ENCODE results near the gene FAM168B. TPM values are rescaled to one million over a fixed set of nuclear protein-coding genes. Genes with fewer than 3 reads are reported as not detected.

Gene FAM168B
- total RNA-seq, 4 donors from 2014 or later, result 70.4 to 130 (median 99.0) TPM

- DNase-seq (ENCODE audit: low spot score in 2 of 2), result peak in 1 of 2 donors; percentile 47
- Histone ChIP-seq H3K4me3 (no peak overlapping the region), H3K36me3 (peaks cover 27% of the 10 kb centered on the region), H3K4me1 (peaks cover 27% of the 10 kb centered on the region), H3K9me3 (no peaks in the 10 kb centered on the region), H3K27ac (no peak overlapping the region), H3K27me3 (peaks cover 10% of the 10 kb centered on the region)
- WGBS, result 58% methylated on average over 3 of the region's 6 CpGs
- no peak for TF ChIP-seq CTCF (IDR thresholded peaks at IDR 0.05)
These were observed 55.6 kb downstream of the FAM168B start for GRCh38 chr2:131037398-131038257.

- Histone ChIP-seq H3K9me3 (no peaks in the 10 kb centered on the region), H3K4me1 (peaks cover 23% of the 10 kb centered on the region), H3K4me3 (no peak overlapping the region), H3K27me3 (peaks cover 10% of the 10 kb centered on the region), H3K27ac (no peak overlapping the region), H3K36me3 (peaks cover 22% of the 10 kb centered on the region)
- no peak for TF ChIP-seq POLR2AphosphoS5 (IDR thresholded peaks at IDR 0.05)
- peak in 1 of 2 donors; percentile 62 for DNase-seq (ENCODE audit: low spot score in 2 of 2)
- WGBS, result 87% methylated on average over 6 of the region's 11 CpGs
These were observed 56.4 kb downstream of the FAM168B start for GRCh38 chr2:131036696-131037397.

GRCh38 chr2:131036269-131036668 lies 57.0 kb downstream of the FAM168B start:
- peaks cover 10% of the 10 kb centered on the region for H3K27me3 ChIP-seq
- peaks cover 20% of the 10 kb centered on the region for H3K36me3 ChIP-seq
- H3K4me3 ChIP-seq, result no peak overlapping the region
- WGBS, result 50% methylated on average over 3 of the region's 6 CpGs
- no peak for TF ChIP-seq CTCF (IDR thresholded peaks at IDR 0.05)
- no peak for TF ChIP-seq POLR2AphosphoS5 (IDR thresholded peaks at IDR 0.05)
- TF ChIP-seq POLR2A (IDR thresholded peaks at IDR 0.05), result no peak
- TF ChIP-seq EP300 (IDR thresholded peaks at IDR 0.05), result no peak
- H3K27ac ChIP-seq, result no peak overlapping the region
- peak in 1 of 2 donors; percentile 52 for DNase-seq (ENCODE audit: low spot score in 2 of 2)
- no peaks in the 10 kb centered on the region for H3K9me3 ChIP-seq
- H3K4me1 ChIP-seq, result peaks cover 23% of the 10 kb centered on the region

- H3K4me3 ChIP-seq, result peak overlapping the region; percentile 59
- H3K36me3 ChIP-seq, result peaks cover 16% of the 10 kb centered on the region
- H3K9me3 ChIP-seq, result no peaks in the 10 kb centered on the region
- TF ChIP-seq EP300 (IDR thresholded peaks at IDR 0.05), result no peak
- TF ChIP-seq POLR2A (IDR thresholded peaks at IDR 0.05), result no peak
- no peak for TF ChIP-seq POLR2AphosphoS5 (IDR thresholded peaks at IDR 0.05)
- TF ChIP-seq CTCF (IDR thresholded peaks at IDR 0.05), result no peak
- WGBS, result 60% methylated on average over 6 of the region's 10 CpGs
- no peak overlapping the region for H3K27ac ChIP-seq
- peaks cover 10% of the 10 kb centered on the region for H3K27me3 ChIP-seq
- H3K4me1 ChIP-seq, result peaks cover 23% of the 10 kb centered on the region
- DNase-seq (ENCODE audit: low spot score in 2 of 2), result peak in 1 of 2 donors; percentile 70
These were observed 57.4 kb downstream of the FAM168B start for GRCh38 chr2:131035826-131036231.

GRCh38 chr2:131035112-131035825 lies 58.0 kb downstream of the FAM168B start:
- Histone ChIP-seq H3K36me3 (peaks cover 10% of the 10 kb centered on the region), H3K9me3 (no peaks in the 10 kb centered on the region), H3K27ac (no peak overlapping the region), H3K27me3 (peaks cover 10% of the 10 kb centered on the region), H3K4me1 (peaks cover 23% of the 10 kb centered on the region), H3K4me3 (peak overlapping the region; percentile 59)
- DNase-seq (ENCODE audit: low spot score in 2 of 2), result peak; percentile 61 to 73
- 4% methylated on average over 42 of the region's 65 CpGs for WGBS
- TF ChIP-seq POLR2AphosphoS5 (IDR thresholded peaks at IDR 0.05) (no peak), EP300 (IDR thresholded peaks at IDR 0.05) (no peak), POLR2A (IDR thresholded peaks at IDR 0.05) (no peak), CTCF (IDR thresholded peaks at IDR 0.05) (no peak)

All from suprapubic skin (tissue), 4 donors.